DOHH2 (cell line): ENCODE data around the gene FAM120A.

Source experiments
- H3F3A ChIP-seq: fragments of 200-600 bp; sonication (generic), shearing (Covaris generic); 2 replicates; pipeline ENCODE4 v1.6.0; 2016; ENCODE audit warnings: antibody characterized with exemption, mild to moderate bottlenecking; ENCODE audit not compliant: control insufficient read depth, insufficient read depth
- H3K27ac ChIP-seq: fragments of 200-600 bp; sonication (generic); 2 replicates; pipeline ENCODE4 v1.5.1; 2014; ENCODE audit warnings: low read depth, mild to moderate bottlenecking, low read length, moderate library complexity
- H3K27me3 ChIP-seq: fragments of 200-600 bp; sonication (generic); 2 replicates; pipeline ENCODE4 v1.6.1; 2014; ENCODE audit warnings: mild to moderate bottlenecking, low read length, mixed read lengths; ENCODE audit not compliant: control insufficient read depth
- H3K36me3 ChIP-seq: fragments of 200-600 bp; sonication (generic); 2 replicates; pipeline ENCODE4 v1.6.1; 2014; ENCODE audit warnings: mild to moderate bottlenecking, low read length, moderate library complexity, mixed read lengths; ENCODE audit not compliant: control insufficient read depth
- H3K4me1 ChIP-seq: fragments of 200-600 bp; sonication (generic); 2 replicates; pipeline ENCODE4 v1.6.1; 2014; ENCODE audit warnings: mild to moderate bottlenecking, low read length, mixed read lengths; ENCODE audit not compliant: control insufficient read depth
- H3K4me2 ChIP-seq: fragments of 200-600 bp; sonication (generic); 2 replicates; pipeline ENCODE4 v1.6.0; 2014; ENCODE audit warnings: mild to moderate bottlenecking, low read length, moderate library complexity
- H3K4me3 ChIP-seq: fragments of 200-600 bp; sonication (generic); 2 replicates; pipeline ENCODE4 v1.5.1; 2014; ENCODE audit warnings: mild to moderate bottlenecking, low read length, mixed read lengths
- H3K79me2 ChIP-seq: fragments of 200-600 bp; sonication (generic); 2 replicates; pipeline ENCODE4 v1.6.1; 2014; ENCODE audit warnings: mild to moderate bottlenecking, low read length, mixed read lengths; ENCODE audit not compliant: control insufficient read depth
- H3K9me2 ChIP-seq: fragments of 200-600 bp; sonication (generic); replicated peaks from 2 replicates; pipeline ENCODE4 v1.6.1; 2014; ENCODE audit warnings: mild to moderate bottlenecking, low read length, mixed read lengths; ENCODE audit not compliant: control insufficient read depth
- H3K9me3 ChIP-seq: fragments of 200-600 bp; sonication (generic); 2 replicates; pipeline ENCODE4 v1.6.1; 2014; ENCODE audit warnings: antibody characterized with exemption, low read length, mixed read lengths; ENCODE audit not compliant: control insufficient read depth, insufficient read depth
- H4K20me1 ChIP-seq: fragments of 200-600 bp; sonication (generic); 2 replicates; pipeline ENCODE4 v1.6.0; 2014; ENCODE audit warnings: low read depth, mild to moderate bottlenecking, antibody characterized with exemption, low read length, moderate library complexity; ENCODE audit not compliant: control insufficient read depth, insufficient read depth
- EZH2phosphoT487 ChIP-seq: fragments of 200-600 bp; sonication (generic); IDR thresholded peaks from 2 replicates; pipeline ENCODE4 v1.6.1; 2017; ENCODE audit warnings: borderline replicate concordance, mild to moderate bottlenecking, antibody characterized with exemption, low read length, moderate library complexity, mixed read lengths
- TF ChIP-seq, protein P1 (sequence below): fragments of 200-600 bp; sonication (generic); IDR thresholded peaks from one replicate; pipeline ENCODE4 v1.5.1; 2014; ENCODE audit warnings: antibody characterized with exemption, mild to moderate bottlenecking, low read depth, low read length; ENCODE audit not compliant: poor library complexity, severe bottlenecking

Gene FAM120A

DNA sequence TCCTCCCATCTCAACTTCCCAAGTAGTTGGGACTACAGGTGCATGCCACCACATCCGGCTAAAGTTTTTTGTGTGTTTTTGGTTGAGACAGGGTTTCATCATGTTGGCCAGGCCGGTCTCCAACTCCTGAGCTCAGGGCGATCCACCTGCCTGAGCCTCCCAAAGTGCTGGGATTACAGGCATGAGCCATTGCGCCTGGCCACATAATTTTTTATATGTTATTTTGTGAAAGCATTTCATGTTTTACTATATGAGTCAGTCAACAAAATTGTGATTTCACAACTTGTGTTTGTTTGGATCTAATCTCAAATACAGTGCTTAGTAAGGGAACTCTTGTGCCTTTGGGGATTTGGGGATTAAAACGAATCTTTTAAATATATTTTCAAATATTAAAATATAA lies 21.9 kb downstream of the FAM120A start:
- peaks cover 4% of the 10 kb centered on the region; the same call in 1 of the 2 replicates for H3K4me1 ChIP-seq
- peaks cover 94% of the 10 kb centered on the region for H3K79me2 ChIP-seq
- 0 out of 2 replicates have a peak, but pooled peaks cover 5% of the 10 kb centered on the region for H4K20me1 ChIP-seq
- no peak overlapping the region for H3K4me2 ChIP-seq
- H3K9me3 ChIP-seq: no peaks in the 10 kb centered on the region
- H3F3A ChIP-seq: no peaks in the 10 kb centered on the region
- no peaks in the 10 kb centered on the region for H3K9me2 ChIP-seq
- peaks cover 75% of the 10 kb centered on the region for H3K36me3 ChIP-seq
- TF ChIP-seq, protein P1, sequence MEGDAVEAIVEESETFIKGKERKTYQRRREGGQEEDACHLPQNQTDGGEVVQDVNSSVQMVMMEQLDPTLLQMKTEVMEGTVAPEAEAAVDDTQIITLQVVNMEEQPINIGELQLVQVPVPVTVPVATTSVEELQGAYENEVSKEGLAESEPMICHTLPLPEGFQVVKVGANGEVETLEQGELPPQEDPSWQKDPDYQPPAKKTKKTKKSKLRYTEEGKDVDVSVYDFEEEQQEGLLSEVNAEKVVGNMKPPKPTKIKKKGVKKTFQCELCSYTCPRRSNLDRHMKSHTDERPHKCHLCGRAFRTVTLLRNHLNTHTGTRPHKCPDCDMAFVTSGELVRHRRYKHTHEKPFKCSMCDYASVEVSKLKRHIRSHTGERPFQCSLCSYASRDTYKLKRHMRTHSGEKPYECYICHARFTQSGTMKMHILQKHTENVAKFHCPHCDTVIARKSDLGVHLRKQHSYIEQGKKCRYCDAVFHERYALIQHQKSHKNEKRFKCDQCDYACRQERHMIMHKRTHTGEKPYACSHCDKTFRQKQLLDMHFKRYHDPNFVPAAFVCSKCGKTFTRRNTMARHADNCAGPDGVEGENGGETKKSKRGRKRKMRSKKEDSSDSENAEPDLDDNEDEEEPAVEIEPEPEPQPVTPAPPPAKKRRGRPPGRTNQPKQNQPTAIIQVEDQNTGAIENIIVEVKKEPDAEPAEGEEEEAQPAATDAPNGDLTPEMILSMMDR: no peak
- TF ChIP-seq EZH2phosphoT487: no peak
- H3K27me3 ChIP-seq: no peaks in the 10 kb centered on the region
- no peak overlapping the region for H3K4me3 ChIP-seq
- no peak overlapping the region for H3K27ac ChIP-seq

DNA sequence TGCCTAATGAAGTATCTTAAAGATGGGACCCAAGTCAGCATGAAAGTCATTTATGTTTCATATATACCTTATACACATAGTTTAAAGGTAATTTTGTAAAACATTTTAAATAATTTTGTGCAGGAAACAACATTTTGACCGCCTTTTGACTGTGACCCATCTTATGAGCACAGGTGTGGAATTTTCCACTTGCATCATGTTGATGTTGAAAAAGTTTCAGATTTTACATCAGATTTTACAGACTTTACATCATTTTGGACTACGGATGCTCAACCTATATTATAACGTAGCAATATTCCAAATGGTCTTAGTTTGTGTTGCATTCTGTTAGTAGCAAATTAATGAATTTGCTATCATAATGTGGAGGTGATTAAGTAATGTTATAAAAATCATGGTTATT lies 23.6 kb downstream of the FAM120A start:
- no peak overlapping the region for H3K27ac ChIP-seq
- no peaks in the 10 kb centered on the region for H3K4me1 ChIP-seq
- H3K79me2 ChIP-seq: peaks cover 92% of the 10 kb centered on the region
- no peak overlapping the region for H3K4me2 ChIP-seq
- no peaks in the 10 kb centered on the region for H3K27me3 ChIP-seq
- H3K9me2 ChIP-seq: no peaks in the 10 kb centered on the region
- TF ChIP-seq, protein P1: no peak
- TF ChIP-seq EZH2phosphoT487: no peak
- peaks cover 78% of the 10 kb centered on the region for H3K36me3 ChIP-seq
- H3F3A ChIP-seq: no peaks in the 10 kb centered on the region
- H4K20me1 ChIP-seq: 0 out of 2 replicates have a peak, but pooled peaks cover 5% of the 10 kb centered on the region
- H3K4me3 ChIP-seq: no peak overlapping the region
- no peaks in the 10 kb centered on the region for H3K9me3 ChIP-seq

DNA sequence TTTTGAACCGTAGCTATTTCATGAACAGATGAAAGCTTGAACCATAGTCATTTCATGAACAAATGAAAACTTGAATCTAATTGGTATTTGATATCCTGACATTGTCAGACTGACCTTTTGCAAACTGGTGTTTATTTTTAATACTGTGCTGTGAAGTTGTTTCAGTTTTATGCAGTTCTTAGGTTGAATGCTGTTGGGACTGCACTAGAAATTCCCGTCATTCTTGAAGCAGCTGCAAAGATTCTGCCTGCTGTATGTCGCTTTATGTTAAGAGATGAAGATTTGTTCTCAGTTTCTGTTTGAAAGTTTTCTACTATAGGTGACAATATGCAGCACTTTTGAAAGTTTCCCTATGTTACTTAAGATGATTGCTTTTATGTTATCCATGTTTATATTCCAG lies 24.4 kb downstream of the FAM120A start:
- Histone ChIP-seq H4K20me1 (0 out of 2 replicates have a peak, but pooled peaks cover 5% of the 10 kb centered on the region), H3K4me2 (no peak overlapping the region), H3K9me2 (no peaks in the 10 kb centered on the region), H3K4me1 (no peaks in the 10 kb centered on the region), H3K36me3 (peaks cover 79% of the 10 kb centered on the region), H3F3A (no peaks in the 10 kb centered on the region), H3K9me3 (no peaks in the 10 kb centered on the region), H3K27me3 (no peaks in the 10 kb centered on the region), H3K79me2 (peaks cover 92% of the 10 kb centered on the region), H3K27ac (no peak overlapping the region), H3K4me3 (no peak overlapping the region)
- TF ChIP-seq, protein P1: no peak
- TF ChIP-seq EZH2phosphoT487: no peak
